GM19193 (cell line): ENCODE measurements around the gene F2RL3.

Experiments used
- POLR2A ChIP-seq: IDR thresholded peaks from 4 replicates; pipeline ENCODE4 v1.6.1; 2011; ENCODE audit not compliant: insufficient read depth, insufficient read length; ENCODE audit errors: extremely low read depth

The F2RL3 gene

GRCh38 chr19:16868423-16869130, 20.2 kb upstream of the F2RL3 start:
- TF ChIP-seq POLR2A: no peak

GRCh38 chr19:16869331-16869972, 19.3 kb upstream of the F2RL3 start:
- no peak for TF ChIP-seq POLR2A

GRCh38 chr19:16871871-16872270, 16.9 kb upstream of the F2RL3 start:
- no peak for TF ChIP-seq POLR2A

GRCh38 chr19:16872728-16873127, 16.1 kb upstream of the F2RL3 start:
- TF ChIP-seq POLR2A: no peak

GRCh38 chr19:16873594-16873993, 15.2 kb upstream of the F2RL3 start:
- no peak for TF ChIP-seq POLR2A

GRCh38 chr19:16874250-16874977, 14.4 kb upstream of the F2RL3 start:
- no peak for TF ChIP-seq POLR2A

- no peak for TF ChIP-seq POLR2A
Observed at GRCh38 chr19:16875584-16876555, 12.9 kb upstream of the F2RL3 start.

GRCh38 chr19:16876904-16877361, 11.9 kb upstream of the F2RL3 start:
- no peak for TF ChIP-seq POLR2A

GRCh38 chr19:16877581-16877980, 11.2 kb upstream of the F2RL3 start:
- TF ChIP-seq POLR2A: no peak

GRCh38 chr19:16878181-16878965, 10.4 kb upstream of the F2RL3 start:
- TF ChIP-seq POLR2A: no peak

GRCh38 chr19:16880884-16881554, 7.8 kb upstream of the F2RL3 start:
- TF ChIP-seq POLR2A: no peak

GRCh38 chr19:16882146-16882545, 6.7 kb upstream of the F2RL3 start:
- no peak for TF ChIP-seq POLR2A

- TF ChIP-seq POLR2A: no peak
Observed at GRCh38 chr19:16883522-16883921, 5.3 kb upstream of the F2RL3 start.

- TF ChIP-seq POLR2A: no peak
Observed at GRCh38 chr19:16885166-16885565, 3.6 kb upstream of the F2RL3 start.

GRCh38 chr19:16886305-16886880, 2.4 kb upstream of the F2RL3 start:
- no peak for TF ChIP-seq POLR2A
